HL-60 (cell line): ENCODE data around the gene WBP2.

Experiments
- DNase-seq, 2 experiments: peaks; one replicate each; pipeline ENCODE4 v3.0.0-alpha.2; 2010 to 2020; ENCODE audit warnings: low read depth in 1 of 2, low spot score in 1 of 2
- H3K27ac ChIP-seq: fragments of 250-450 bp; sonication (Bioruptor Pico); replicated peaks from 2 replicates; pipeline ENCODE4 v1.5.1; 2020; ENCODE audit warnings: mild to moderate bottlenecking, moderate library complexity
- H3K27me3 ChIP-seq: fragments of 250-450 bp; sonication (Bioruptor Pico); 2 replicates; pipeline ENCODE4 v1.5.1; 2021; ENCODE audit warnings: mild to moderate bottlenecking, moderate library complexity; ENCODE audit not compliant: insufficient read depth, poor library complexity, severe bottlenecking
- H3K4me3 ChIP-seq: replicated peaks from 2 replicates; pipeline ENCODE4 v1.5.1; 2011; ENCODE audit warnings: mild to moderate bottlenecking, control low read depth, low read length; ENCODE audit not compliant: insufficient read depth
- CTCF ChIP-seq: IDR thresholded peaks from one replicate; pipeline ENCODE4 v1.5.1; 2011; ENCODE audit warnings: low read length, control low read depth, inconsistent platforms; ENCODE audit not compliant: insufficient read depth
- GABPA ChIP-seq: IDR thresholded peaks from 2 replicates; pipeline ENCODE4 v1.6.1; 2012; ENCODE audit warnings: low read depth
- POLR2AphosphoS5 ChIP-seq: IDR thresholded peaks from 2 replicates; pipeline ENCODE4 v1.6.1; 2012; ENCODE audit warnings: low read depth
- SPI1 ChIP-seq: IDR thresholded peaks from 2 replicates; pipeline ENCODE4 v1.6.1; 2012; ENCODE audit warnings: low read depth, mild to moderate bottlenecking, borderline replicate concordance
- TF ChIP-seq, protein P1 (sequence below): IDR thresholded peaks from 2 replicates; pipeline ENCODE4 v1.6.1; 2012; ENCODE audit warnings: low read depth; ENCODE audit not compliant: insufficient replicate concordance

Gene WBP2

DNA sequence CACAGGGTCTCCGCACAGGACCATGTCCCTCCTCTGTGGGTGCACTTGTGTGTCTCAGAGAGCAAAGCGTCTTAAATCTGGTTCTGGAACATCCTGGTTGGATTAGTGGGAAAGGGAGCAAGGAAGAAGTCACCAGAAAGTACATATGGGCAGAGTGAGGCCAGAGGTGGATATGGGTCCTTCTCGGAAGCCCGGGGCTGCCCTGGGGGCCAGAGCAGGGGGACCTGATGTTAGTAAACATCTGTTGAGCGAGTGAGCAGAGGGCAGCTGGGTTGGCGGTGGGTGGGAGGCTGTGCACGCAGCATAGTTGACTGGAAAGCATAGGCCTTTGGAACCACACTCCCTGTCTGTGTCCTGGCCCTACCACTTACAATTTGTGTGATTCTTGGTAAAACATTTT lies 33.6 kb downstream of the WBP2 start:
- TF ChIP-seq, protein P1, sequence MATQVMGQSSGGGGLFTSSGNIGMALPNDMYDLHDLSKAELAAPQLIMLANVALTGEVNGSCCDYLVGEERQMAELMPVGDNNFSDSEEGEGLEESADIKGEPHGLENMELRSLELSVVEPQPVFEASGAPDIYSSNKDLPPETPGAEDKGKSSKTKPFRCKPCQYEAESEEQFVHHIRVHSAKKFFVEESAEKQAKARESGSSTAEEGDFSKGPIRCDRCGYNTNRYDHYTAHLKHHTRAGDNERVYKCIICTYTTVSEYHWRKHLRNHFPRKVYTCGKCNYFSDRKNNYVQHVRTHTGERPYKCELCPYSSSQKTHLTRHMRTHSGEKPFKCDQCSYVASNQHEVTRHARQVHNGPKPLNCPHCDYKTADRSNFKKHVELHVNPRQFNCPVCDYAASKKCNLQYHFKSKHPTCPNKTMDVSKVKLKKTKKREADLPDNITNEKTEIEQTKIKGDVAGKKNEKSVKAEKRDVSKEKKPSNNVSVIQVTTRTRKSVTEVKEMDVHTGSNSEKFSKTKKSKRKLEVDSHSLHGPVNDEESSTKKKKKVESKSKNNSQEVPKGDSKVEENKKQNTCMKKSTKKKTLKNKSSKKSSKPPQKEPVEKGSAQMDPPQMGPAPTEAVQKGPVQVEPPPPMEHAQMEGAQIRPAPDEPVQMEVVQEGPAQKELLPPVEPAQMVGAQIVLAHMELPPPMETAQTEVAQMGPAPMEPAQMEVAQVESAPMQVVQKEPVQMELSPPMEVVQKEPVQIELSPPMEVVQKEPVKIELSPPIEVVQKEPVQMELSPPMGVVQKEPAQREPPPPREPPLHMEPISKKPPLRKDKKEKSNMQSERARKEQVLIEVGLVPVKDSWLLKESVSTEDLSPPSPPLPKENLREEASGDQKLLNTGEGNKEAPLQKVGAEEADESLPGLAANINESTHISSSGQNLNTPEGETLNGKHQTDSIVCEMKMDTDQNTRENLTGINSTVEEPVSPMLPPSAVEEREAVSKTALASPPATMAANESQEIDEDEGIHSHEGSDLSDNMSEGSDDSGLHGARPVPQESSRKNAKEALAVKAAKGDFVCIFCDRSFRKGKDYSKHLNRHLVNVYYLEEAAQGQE: no peak
- TF ChIP-seq CTCF: no peak

GRCh38 chr17:75820094-75821080 lies 34.7 kb downstream of the WBP2 start:
- DNase-seq: no peak
- Histone ChIP-seq H3K4me3 (no peak overlapping the region), H3K27ac (no peak overlapping the region), H3K27me3 (no peaks in the 10 kb centered on the region)
- TF ChIP-seq CTCF (no peak), POLR2AphosphoS5 (no peak), GABPA (no peak), SPI1 (no peak)
- TF ChIP-seq, protein P1: no peak

More for the DNA sequence above, 33.6 kb downstream of the WBP2 start:
- Histone ChIP-seq H3K27ac (no peak overlapping the region), H3K4me3 (no peak overlapping the region), H3K27me3 (no peaks in the 10 kb centered on the region)
- no peak for DNase-seq

GRCh38 chr17:75819678-75820077 lies 35.5 kb downstream of the WBP2 start:
- no peak overlapping the region for H3K27ac ChIP-seq
- H3K4me3 ChIP-seq: no peak overlapping the region
- TF ChIP-seq SPI1: no peak
- TF ChIP-seq, protein P1: no peak
- TF ChIP-seq GABPA: no peak
- no peak for TF ChIP-seq POLR2AphosphoS5
- TF ChIP-seq CTCF: no peak
- no peak for DNase-seq
- H3K27me3 ChIP-seq: no peaks in the 10 kb centered on the region
